HepG2 (cell line): ENCODE data around the gene CES3. TPM values are rescaled to one million over a fixed set of nuclear protein-coding genes. Genes with fewer than 3 reads are reported as not detected.
A peak's percentile ranks its signal among the peaks of the same experiment; 100 is the strongest.

Experiments
- ADNP ChIP-seq: sonication (generic); formaldehyde crosslinking; IDR thresholded peaks from 2 replicates; pipeline ENCODE4 v1.4.0; 2020; ENCODE audit warnings: missing genetic modification reagents
- ATM ChIP-seq: fragments of 450-650 bp; IDR thresholded peaks from 2 replicates; pipeline ENCODE4 v1.7.1; 2017; ENCODE audit warnings: mild to moderate bottlenecking, borderline replicate concordance
- BORCS8-MEF2B ChIP-seq: sonication (generic); formaldehyde crosslinking; IDR thresholded peaks from 2 replicates; pipeline ENCODE4 v1.8.0; 2022; ENCODE audit warnings: mild to moderate bottlenecking, missing genetic modification reagents
- EHMT2 ChIP-seq: fragments of 200-600 bp; sonication (generic); IDR thresholded peaks from 2 replicates; pipeline ENCODE4 v1.7.0; 2017; ENCODE audit warnings: antibody characterized with exemption, low read depth, low read length, borderline replicate concordance
- ELF4 ChIP-seq: sonication (generic); formaldehyde crosslinking; IDR thresholded peaks from 2 replicates; pipeline ENCODE4 v1.5.0; 2020; ENCODE audit warnings: missing genetic modification reagents, mild to moderate bottlenecking, moderate library complexity, borderline replicate concordance
- ESRRA ChIP-seq: sonication (generic); formaldehyde crosslinking; IDR thresholded peaks from 2 replicates; pipeline ENCODE4 v1.5.1; 2020; ENCODE audit warnings: mild to moderate bottlenecking, low read depth, missing genetic modification reagents
- FOXO4 ChIP-seq: sonication (generic); formaldehyde crosslinking; conservative IDR thresholded peaks from 2 replicates; pipeline ENCODE4 v1.8.1; 2023; ENCODE audit warnings: missing genetic modification reagents
- GABPA ChIP-seq, 2 experiments: IDR thresholded peaks; 2 replicates each; pipeline ENCODE4 v1.6.1; 2011 to 2016; ENCODE audit warnings: low read depth in 2 of 2, low read length in 1 of 2, missing biosample characterization in 1 of 2, missing genetic modification characterization in 1 of 2
- HNRNPUL1 ChIP-seq: fragments of 200-400 bp; formaldehyde crosslinking; IDR thresholded peaks from 2 replicates; pipeline ENCODE4 v1.6.1; 2017; ENCODE audit warnings: low read depth, mild to moderate bottlenecking, low read length, moderate library complexity
- KDM3A ChIP-seq: IDR thresholded peaks from 2 replicates; pipeline ENCODE4 v1.6.1; 2018; ENCODE audit warnings: low read depth, missing compliant biosample characterization
- MEF2D ChIP-seq: sonication (generic); formaldehyde crosslinking; IDR thresholded peaks from 2 replicates; pipeline ENCODE4 v1.5.1; 2020; ENCODE audit warnings: mild to moderate bottlenecking, missing genetic modification reagents
- MIER3 ChIP-seq: IDR thresholded peaks from 2 replicates; pipeline ENCODE4 v1.6.1; 2016; ENCODE audit warnings: missing compliant biosample characterization, borderline replicate concordance
- MTF2 ChIP-seq: sonication (generic); formaldehyde crosslinking; IDR thresholded peaks from 2 replicates; pipeline ENCODE4 v1.5.0; 2020; ENCODE audit warnings: missing genetic modification reagents, borderline replicate concordance
- NCOA5 ChIP-seq: sonication (generic); formaldehyde crosslinking; IDR thresholded peaks from 2 replicates; pipeline ENCODE4 v1.4.0; 2020; ENCODE audit warnings: missing genetic modification reagents
- PLRG1 ChIP-seq: fragments of 450-650 bp; conservative IDR thresholded peaks from 2 replicates; pipeline ENCODE4 v1.6.1; 2016
- PPARG ChIP-seq: conservative IDR thresholded peaks from 2 replicates; pipeline ENCODE4 v1.6.1; 2016; ENCODE audit warnings: missing biosample characterization, missing genetic modification reagents
- SMARCC2 ChIP-seq: fragments of 450-650 bp; IDR thresholded peaks from 2 replicates; pipeline ENCODE4 v1.6.1; 2017; ENCODE audit warnings: antibody characterized with exemption, mild to moderate bottlenecking
- SRSF4 ChIP-seq: fragments of 200-400 bp; formaldehyde crosslinking; IDR thresholded peaks from one replicate; pipeline ENCODE4 v1.6.1; 2018; ENCODE audit warnings: mild to moderate bottlenecking, low read depth, low read length, moderate library complexity; ENCODE audit not compliant: poor library complexity, severe bottlenecking
- ZBTB42 ChIP-seq: sonication (generic); formaldehyde crosslinking; IDR thresholded peaks from 2 replicates; pipeline ENCODE4 v1.5.0; 2020; ENCODE audit warnings: mild to moderate bottlenecking, missing genetic modification reagents
- ZC3H13 ChIP-seq: sonication (generic); formaldehyde crosslinking; IDR thresholded peaks from 2 replicates; pipeline ENCODE4 v1.8.1; 2023; ENCODE audit warnings: mild to moderate bottlenecking, missing genetic modification reagents, moderate library complexity
- ZNF224 ChIP-seq: sonication (generic); formaldehyde crosslinking; IDR thresholded peaks from 2 replicates; pipeline ENCODE4 v1.5.0; 2020; ENCODE audit warnings: mild to moderate bottlenecking, missing genetic modification reagents
- ZNF292 ChIP-seq: sonication (generic); formaldehyde crosslinking; IDR thresholded peaks from 2 replicates; pipeline ENCODE4 v1.8.1; 2022; ENCODE audit warnings: mild to moderate bottlenecking, low read depth, missing genetic modification reagents, borderline replicate concordance
- ZNF317 ChIP-seq: sonication (generic); formaldehyde crosslinking; IDR thresholded peaks from 2 replicates; pipeline ENCODE4 v1.5.0; 2020; ENCODE audit warnings: mild to moderate bottlenecking, missing genetic modification reagents
- ZNF564 ChIP-seq: sonication (generic); formaldehyde crosslinking; IDR thresholded peaks from 2 replicates; pipeline ENCODE4 v1.8.1; 2023; ENCODE audit warnings: mild to moderate bottlenecking, missing genetic modification reagents
- ZNF7 ChIP-seq: IDR thresholded peaks from 2 replicates; pipeline ENCODE4 v1.6.1; 2016; ENCODE audit warnings: missing biosample characterization, missing genetic modification reagents
- ZNF746 ChIP-seq: sonication (generic); formaldehyde crosslinking; IDR thresholded peaks from 2 replicates; pipeline ENCODE4 v1.8.0; 2022; ENCODE audit warnings: mild to moderate bottlenecking, missing genetic modification reagents
- ZNF747 ChIP-seq: sonication (generic); formaldehyde crosslinking; IDR thresholded peaks from 2 replicates; pipeline ENCODE4 v1.8.1; 2023; ENCODE audit warnings: missing genetic modification reagents, mild to moderate bottlenecking, borderline replicate concordance
- ZSCAN31 ChIP-seq: sonication (generic); formaldehyde crosslinking; IDR thresholded peaks from 2 replicates; pipeline ENCODE4 v1.5.0; 2020; ENCODE audit warnings: low read depth, mild to moderate bottlenecking, missing genetic modification reagents
- polyA plus RNA-seq, 8 experiments: library from polyadenylated mRNA; depleted of rRNA in 3 of 8; stranded (reverse) in 7 of 8; unstranded in 1 of 8; fragments of >200 nt; fragmentation: Illumina TruSeq in 4 of 8; extraction: Trizol in 4 of 8; gene quantifications; 2 replicates each; pipeline versions ENCODE4 v1.2.1 to v1.2.3, GENCODE V29; 2011 to 2016; ENCODE audit warnings: low read depth in 4 of 8, missing spikeins in 1 of 8, mixed read lengths in 1 of 8; ENCODE audit not compliant: insufficient read depth in 1 of 8
- total RNA-seq, 5 experiments: library from RNA; depleted of rRNA; stranded (reverse); fragments of >200 nt; fragmentation: Illumina TruSeq; extraction: Trizol; gene quantifications; 2 replicates each; pipeline ENCODE4 v1.2.3, GENCODE V29; 2016; ENCODE audit warnings: low read depth in 1 of 5
- TF ChIP-seq, protein P1 (sequence below): sonication (generic); formaldehyde crosslinking; IDR thresholded peaks from 2 replicates; pipeline ENCODE4 v1.4.0; 2020; ENCODE audit warnings: missing genetic modification reagents

Gene CES3
- total and polyA plus RNA-seq, 2 of the 13 experiments (the other 11 are each of a cell fraction or from before 2014, with no cell fraction given) = 6.6 to 17.4 TPM

GRCh38 chr16:66935314-66936011, 25.6 kb upstream of the CES3 start, which contains the start of gene CES2 (continued):
- peak; percentile 59; the same call in 1 of the 2 replicates for TF ChIP-seq ZSCAN31 (CRISPR knock-in tag)
- no peak for TF ChIP-seq SRSF4
- TF ChIP-seq ZNF564 (CRISPR knock-in tag) = no peak; the same call in 1 of the 2 replicates
- peak; percentile 46; the same call in 1 of the 2 replicates for TF ChIP-seq ZNF317 (CRISPR knock-in tag)
- no peak for TF ChIP-seq HNRNPUL1
- no peak for TF ChIP-seq EHMT2
- peak; percentile 96 for TF ChIP-seq BORCS8-MEF2B (CRISPR knock-in tag)
- TF ChIP-seq ADNP = no peak
- TF ChIP-seq ZBTB42 (CRISPR knock-in tag) = no peak; the same call in 1 of the 2 replicates
- no peak for TF ChIP-seq SMARCC2
- no peak for TF ChIP-seq PLRG1
- TF ChIP-seq NCOA5 = no peak
- TF ChIP-seq ZNF747 (CRISPR knock-in tag) = peak; percentile 83; the same call in 1 of the 2 replicates
- TF ChIP-seq PPARG (CRISPR knock-in tag) = no peak
- peak; percentile 40; the same call in 1 of the 2 replicates for TF ChIP-seq KDM3A (CRISPR knock-in tag)
- no peak for TF ChIP-seq FOXO4 (CRISPR knock-in tag)
- peak; percentile 100 for TF ChIP-seq ZC3H13 (CRISPR knock-in tag)
- TF ChIP-seq ELF4 (CRISPR knock-in tag) = no peak
- peak; percentile 65; the same call in 1 of the 2 replicates for TF ChIP-seq MEF2D (CRISPR knock-in tag)
- 0 out of 2 replicates have a peak, but pooled peaks have one; percentile 35 for TF ChIP-seq ZNF746
- TF ChIP-seq GABPA (IDR thresholded peaks at IDR 0.05; ENCODE audit: low read depth, low read length) = no peak
- peak; percentile 26; the same call in 1 of the 2 replicates for TF ChIP-seq GABPA (CRISPR knock-in tag; IDR thresholded peaks at IDR 0.05; ENCODE audit: low read depth)
- TF ChIP-seq, protein P1, sequence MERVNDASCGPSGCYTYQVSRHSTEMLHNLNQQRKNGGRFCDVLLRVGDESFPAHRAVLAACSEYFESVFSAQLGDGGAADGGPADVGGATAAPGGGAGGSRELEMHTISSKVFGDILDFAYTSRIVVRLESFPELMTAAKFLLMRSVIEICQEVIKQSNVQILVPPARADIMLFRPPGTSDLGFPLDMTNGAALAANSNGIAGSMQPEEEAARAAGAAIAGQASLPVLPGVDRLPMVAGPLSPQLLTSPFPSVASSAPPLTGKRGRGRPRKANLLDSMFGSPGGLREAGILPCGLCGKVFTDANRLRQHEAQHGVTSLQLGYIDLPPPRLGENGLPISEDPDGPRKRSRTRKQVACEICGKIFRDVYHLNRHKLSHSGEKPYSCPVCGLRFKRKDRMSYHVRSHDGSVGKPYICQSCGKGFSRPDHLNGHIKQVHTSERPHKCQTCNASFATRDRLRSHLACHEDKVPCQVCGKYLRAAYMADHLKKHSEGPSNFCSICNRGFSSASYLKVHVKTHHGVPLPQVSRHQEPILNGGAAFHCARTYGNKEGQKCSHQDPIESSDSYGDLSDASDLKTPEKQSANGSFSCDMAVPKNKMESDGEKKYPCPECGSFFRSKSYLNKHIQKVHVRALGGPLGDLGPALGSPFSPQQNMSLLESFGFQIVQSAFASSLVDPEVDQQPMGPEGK (CRISPR knock-in tag) = peak; percentile 77
- TF ChIP-seq MTF2 (CRISPR knock-in tag) = no peak
- peak; percentile 60; the same call in 1 of the 2 replicates for TF ChIP-seq MIER3
- no peak for TF ChIP-seq ZNF7 (CRISPR knock-in tag)
- peak; percentile 88 for TF ChIP-seq ZNF292 (CRISPR knock-in tag)
- no peak for TF ChIP-seq ZNF224 (CRISPR knock-in tag)
- TF ChIP-seq ESRRA = 0 out of 2 replicates have a peak, but pooled peaks have one; percentile 30
- TF ChIP-seq ATM = no peak
